Activated T-cell treated with anti-CD3 and anti-CD28 coated beads, Interleukin-2, amount 50 U/mL, for 4 hours (primary cell): ENCODE data around the gene SFXN2. TPM values are rescaled to one million over a fixed set of nuclear protein-coding genes. Genes with fewer than 3 reads are reported as not detected.
"Not testable (repeated sequence)": the region's sequence is repeated elsewhere in the genome, so short reads cannot be mapped to it uniquely, and the experiment has no call there.

ENCODE experiments used
- ATAC-seq, 2 donors: fragments of 200-7000 bp; cut with Tn5 transposase; one replicate each; pipeline ENCODE4 v1.10.0; 2021
- DNase-seq: peaks from one replicate; pipeline ENCODE4 v3.0.0-alpha.2; 2020
- H3K27me3 Mint-ChIP-seq: one replicate; pipeline ENCODE4 v1.8.0; 2021; ENCODE audit warnings: low read depth, mixed read lengths
- H3K36me3 Mint-ChIP-seq: one replicate; pipeline ENCODE4 v1.8.0; 2022; ENCODE audit warnings: mixed read lengths; ENCODE audit not compliant: insufficient read depth
- H3K4me1 Mint-ChIP-seq: one replicate; pipeline ENCODE4 v1.8.0; 2021; ENCODE audit warnings: low read depth, mixed read lengths
- H3K4me3 Mint-ChIP-seq: one replicate; pipeline ENCODE4 v1.8.0; 2021; ENCODE audit warnings: mild to moderate bottlenecking, moderate library complexity, mixed read lengths
- H3K9me3 Mint-ChIP-seq: one replicate; pipeline ENCODE4 v1.8.0; 2021; ENCODE audit warnings: mixed read lengths
- total RNA-seq, 3 donors: library from RNA; stranded (reverse); gene quantifications; one replicate each; pipeline ENCODE4 v1.2.1, GENCODE V29; 2021

The SFXN2 gene
- total RNA-seq, 3 donors from 2014 or later, result 29.0 to 33.7 (median 31.2) TPM

GRCh38 chr10:102720775-102721301 lies 6.4 kb downstream of the SFXN2 start:
- no peaks in the 10 kb centered on the region for H3K27me3 Mint-ChIP-seq
- no peak overlapping the region for H3K4me3 Mint-ChIP-seq
- ATAC-seq, result no peak
- H3K9me3 Mint-ChIP-seq, result no peaks in the 10 kb centered on the region
- peaks cover 35% of the 10 kb centered on the region for H3K4me1 Mint-ChIP-seq
- no peak for DNase-seq
- H3K36me3 Mint-ChIP-seq, result peaks cover 29% of the 10 kb centered on the region

DNA sequence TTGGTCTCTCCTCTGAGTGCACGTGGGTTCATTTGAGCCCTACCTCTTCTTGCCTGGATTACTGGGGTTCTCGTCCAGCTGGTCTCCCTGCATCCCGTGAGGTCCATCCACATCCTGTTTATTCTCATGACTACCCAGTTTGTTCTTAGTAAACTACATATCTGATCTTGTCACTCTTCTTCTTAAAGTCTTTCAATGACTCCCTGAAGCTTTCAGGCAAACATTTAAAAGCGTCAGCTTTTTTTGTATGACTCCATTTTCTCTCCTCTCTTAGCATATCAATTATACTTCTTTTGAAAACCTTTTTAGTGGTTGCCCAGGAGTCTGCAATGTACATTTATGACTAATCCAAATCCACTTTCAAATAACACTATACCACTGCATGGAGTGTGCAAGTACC lies 7.5 kb downstream of the SFXN2 start:
- no peaks in the 10 kb centered on the region for H3K27me3 Mint-ChIP-seq
- ATAC-seq, result peak in 1 of 2 donors; percentile 60

DNA sequence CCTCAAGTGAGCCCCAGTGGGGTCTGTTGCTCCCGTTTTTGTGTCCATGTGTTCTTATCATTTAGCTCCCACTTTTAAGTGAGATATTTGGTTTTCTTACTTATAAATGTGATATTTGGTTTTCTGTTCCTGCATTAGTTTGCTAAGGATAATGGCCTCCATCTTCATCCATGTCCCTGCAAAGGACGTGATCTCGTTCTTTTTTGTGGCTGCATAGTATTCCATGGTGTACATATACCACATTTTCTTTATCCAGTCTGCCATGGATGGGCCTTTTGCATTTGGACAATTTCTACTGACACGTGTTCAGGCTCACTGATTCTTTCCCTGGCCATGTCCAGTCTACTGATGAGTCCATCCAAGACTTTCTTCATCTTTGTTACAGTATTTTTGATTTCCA lies 9.6 kb downstream of the SFXN2 start:
- DNase-seq (no peak), ATAC-seq (no peak)
- H3K9me3 Mint-ChIP-seq, result no peaks in the 10 kb centered on the region
- no peaks in the 10 kb centered on the region for H3K27me3 Mint-ChIP-seq
- peaks cover 27% of the 10 kb centered on the region for H3K36me3 Mint-ChIP-seq
- H3K4me1 Mint-ChIP-seq, result peaks cover 13% of the 10 kb centered on the region
- H3K4me3 Mint-ChIP-seq, result no peak overlapping the region

More for the DNA sequence above, 7.5 kb downstream of the SFXN2 start:
- Mint-ChIP-seq H3K4me1 (peaks cover 25% of the 10 kb centered on the region), H3K4me3 (no peak overlapping the region), H3K36me3 (peaks cover 32% of the 10 kb centered on the region), H3K9me3 (no peaks in the 10 kb centered on the region)
- DNase-seq, result no peak

DNA sequence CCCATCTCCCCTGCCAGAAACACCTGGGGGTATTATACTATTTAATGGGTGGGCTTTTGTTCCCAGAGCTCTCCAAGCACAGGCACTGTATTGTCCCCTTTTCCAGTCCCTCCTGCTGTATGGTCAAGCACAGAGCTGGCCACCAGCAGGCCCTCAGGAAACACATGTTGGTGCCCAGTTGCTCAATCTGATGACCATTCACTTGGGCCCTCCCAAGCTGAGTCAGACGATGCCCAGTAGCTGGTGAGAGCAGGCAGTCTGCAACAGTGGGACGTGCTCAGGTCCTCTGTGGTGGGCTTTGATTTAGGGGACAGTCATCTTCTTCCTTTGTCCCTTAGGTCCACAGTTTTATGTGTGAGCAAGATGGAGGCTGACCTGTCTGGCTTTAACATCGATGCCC lies 11.8 kb downstream of the SFXN2 start:
- ATAC-seq, result no peak
- Mint-ChIP-seq H3K9me3 (no peaks in the 10 kb centered on the region), H3K4me3 (no peak overlapping the region), H3K36me3 (peaks cover 26% of the 10 kb centered on the region), H3K4me1 (peaks cover 10% of the 10 kb centered on the region), H3K27me3 (no peaks in the 10 kb centered on the region)
- no peak for DNase-seq

DNA sequence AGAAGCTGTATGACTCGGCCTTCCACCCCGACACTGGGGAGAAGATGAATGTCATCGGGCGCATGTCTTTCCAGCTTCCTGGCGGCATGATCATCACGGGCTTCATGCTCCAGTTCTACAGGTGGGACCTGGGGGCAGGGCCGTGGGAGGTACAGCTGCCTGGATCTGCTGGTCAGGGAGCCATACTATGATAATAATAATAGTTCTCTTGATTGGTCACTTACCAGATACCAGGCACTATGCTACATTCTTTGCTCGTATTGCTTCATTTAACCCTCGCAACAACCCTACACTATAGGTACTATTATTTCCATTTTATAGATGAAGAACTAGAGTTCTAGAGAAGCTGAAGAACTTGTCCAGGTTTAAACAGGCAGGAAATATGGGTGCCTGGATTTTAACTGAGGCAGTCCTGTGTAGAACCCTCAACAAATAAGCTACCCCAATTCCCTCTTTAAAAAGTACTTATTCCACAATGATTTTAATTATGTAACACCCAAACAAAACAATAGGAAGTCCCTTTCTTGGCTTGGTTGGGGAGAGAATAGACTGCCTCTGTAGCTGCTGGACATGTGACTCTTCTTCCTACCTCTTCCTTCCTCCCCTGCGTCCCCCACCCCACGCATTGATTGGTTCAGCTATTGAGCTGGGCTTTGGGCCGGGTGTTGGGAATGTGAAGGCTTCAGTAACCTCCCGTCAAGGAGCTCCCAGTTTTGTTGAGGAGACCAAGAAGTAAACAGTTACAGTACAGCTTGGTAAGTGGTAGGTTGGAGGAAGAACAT lies 12.8 kb downstream of the SFXN2 start:
- H3K27me3 Mint-ChIP-seq, result no peaks in the 10 kb centered on the region
- no peak overlapping the region for H3K4me3 Mint-ChIP-seq
- peaks cover 4% of the 10 kb centered on the region for H3K4me1 Mint-ChIP-seq
- no peaks in the 10 kb centered on the region for H3K9me3 Mint-ChIP-seq
- DNase-seq (no peak), ATAC-seq (no peak)
- peaks cover 23% of the 10 kb centered on the region for H3K36me3 Mint-ChIP-seq

DNA sequence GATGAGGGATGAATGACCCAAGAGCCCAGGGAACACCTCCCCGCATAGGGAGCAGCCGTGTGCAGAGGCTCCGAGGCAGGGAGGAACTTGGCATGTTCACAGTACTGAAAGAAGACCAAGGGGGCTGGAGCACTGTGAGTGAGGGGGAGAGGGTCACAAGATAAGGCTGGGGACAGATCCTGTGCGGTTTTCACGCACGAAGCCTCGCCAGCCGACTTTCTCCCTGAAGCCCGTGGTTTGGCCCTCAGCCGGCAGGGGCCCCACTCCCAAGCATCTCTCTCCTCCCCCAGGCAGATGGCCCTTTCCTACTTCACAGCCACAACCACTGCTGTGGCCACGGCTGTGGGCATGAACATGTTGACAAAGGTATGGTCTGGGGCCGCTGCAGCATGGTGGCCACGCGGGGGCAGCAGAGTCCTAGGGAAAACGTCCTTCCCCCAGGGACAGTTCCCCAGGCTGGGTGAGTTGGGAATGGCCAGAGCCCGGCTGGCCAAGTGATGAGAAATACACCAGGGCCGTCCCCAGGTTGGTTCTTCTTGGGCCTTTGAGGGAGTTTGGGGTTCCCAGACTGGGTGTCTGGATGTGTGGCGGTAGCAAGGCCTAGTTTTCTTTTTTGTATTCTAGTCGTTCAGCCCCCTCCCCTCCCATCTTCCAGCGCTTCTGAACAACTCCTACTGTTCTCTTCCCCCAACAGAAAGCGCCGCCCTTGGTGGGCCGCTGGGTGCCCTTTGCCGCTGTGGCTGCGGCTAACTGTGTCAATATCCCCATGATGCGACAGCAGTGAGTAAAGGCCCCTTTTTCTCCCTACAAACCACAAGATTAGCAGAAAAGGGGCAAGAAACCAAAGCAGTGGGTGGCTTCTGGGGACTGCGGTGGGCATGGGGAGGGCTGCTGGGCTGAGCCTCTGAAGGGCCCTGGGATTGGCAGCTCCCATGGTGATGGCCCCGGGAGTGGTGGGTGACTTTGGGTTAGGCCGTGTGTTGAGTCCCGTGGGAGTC lies 14.9 kb downstream of the SFXN2 start:
- Mint-ChIP-seq H3K4me3 (no peak overlapping the region), H3K4me1 (peaks cover 3% of the 10 kb centered on the region), H3K27me3 (no peaks in the 10 kb centered on the region), H3K36me3 (peaks cover 23% of the 10 kb centered on the region), H3K9me3 (no peaks in the 10 kb centered on the region)
- peak; percentile 51 for DNase-seq
- ATAC-seq, result peak; percentile 70 to 81

DNA sequence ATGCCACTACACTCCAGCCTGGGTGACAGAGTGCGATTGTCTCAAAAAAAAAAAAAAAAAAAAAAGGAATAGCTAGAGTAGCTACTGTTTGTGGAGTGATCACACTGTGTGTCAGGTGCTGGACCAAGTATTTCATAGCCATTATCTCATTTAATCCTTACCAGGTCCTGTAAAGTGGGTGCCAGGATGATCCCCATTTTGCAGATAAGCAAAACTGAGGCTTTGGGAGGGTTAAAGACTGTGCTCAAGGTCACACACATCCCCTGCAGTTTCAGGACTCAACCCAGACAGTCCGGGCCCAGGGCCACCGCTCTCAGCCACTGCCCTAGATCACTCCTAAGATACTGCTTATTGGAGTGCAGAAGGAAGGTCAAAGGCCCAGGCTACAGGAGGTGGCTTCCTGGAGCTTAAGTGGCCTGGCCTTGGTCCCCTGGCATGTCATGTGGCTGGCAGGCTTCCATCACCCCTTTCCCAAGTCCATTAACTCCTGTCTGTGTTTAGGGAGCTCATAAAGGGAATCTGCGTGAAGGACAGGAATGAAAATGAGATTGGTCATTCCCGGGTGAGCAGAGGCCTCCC lies 16.9 kb downstream of the SFXN2 start:
- DNase-seq, result no peak
- Mint-ChIP-seq H3K4me1 (peaks cover 3% of the 10 kb centered on the region), H3K27me3 (no peaks in the 10 kb centered on the region), H3K9me3 (no peaks in the 10 kb centered on the region), H3K4me3 (no peak overlapping the region), H3K36me3 (peaks cover 21% of the 10 kb centered on the region)
- ATAC-seq, result no peak

GRCh38 chr10:102732661-102733060 lies 18.2 kb downstream of the SFXN2 start:
- Mint-ChIP-seq H3K4me3 (no peak overlapping the region), H3K36me3 (peaks cover 16% of the 10 kb centered on the region), H3K4me1 (peaks cover 3% of the 10 kb centered on the region), H3K9me3 (no peaks in the 10 kb centered on the region), H3K27me3 (no peaks in the 10 kb centered on the region)
- ATAC-seq, result no peak
- DNase-seq, result no peak

- Mint-ChIP-seq H3K36me3 (peaks cover 15% of the 10 kb centered on the region), H3K4me1 (no peaks in the 10 kb centered on the region), H3K27me3 (no peaks in the 10 kb centered on the region)
Observed at GRCh38 chr10:102735065-102735562, 20.7 kb downstream of the SFXN2 start.

DNA sequence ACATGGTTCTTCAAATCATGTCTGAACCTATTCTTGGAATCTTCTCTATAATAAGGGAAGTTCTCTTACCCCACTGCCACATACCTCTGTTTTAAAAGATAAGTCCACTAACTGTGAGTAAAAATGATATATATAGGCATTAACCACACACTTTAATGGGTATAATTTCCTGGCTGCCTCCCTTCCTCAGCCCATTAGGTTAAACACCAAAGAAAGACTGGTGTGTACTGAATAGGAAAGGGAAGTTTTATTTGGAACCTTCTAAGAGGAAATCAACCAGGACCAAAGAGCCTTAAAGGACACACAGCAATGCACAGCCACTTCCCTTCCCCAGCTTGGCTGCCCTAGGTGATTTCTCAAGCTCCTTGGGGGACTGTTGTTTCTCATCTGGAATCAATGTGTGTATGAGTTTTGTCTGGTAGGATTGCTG lies 24.3 kb downstream of the SFXN2 start:
- Mint-ChIP-seq H3K9me3 (peaks cover 4% of the 10 kb centered on the region), H3K4me3 (no peak overlapping the region), H3K4me1 (peaks cover 9% of the 10 kb centered on the region), H3K36me3 (peaks cover 5% of the 10 kb centered on the region), H3K27me3 (no peaks in the 10 kb centered on the region)
- no peak for DNase-seq
- ATAC-seq, result no peak

More at GRCh38 chr10:102735065-102735562, 20.7 kb downstream of the SFXN2 start:
- Mint-ChIP-seq H3K4me3 (no peak overlapping the region), H3K9me3 (no peaks in the 10 kb centered on the region)
- DNase-seq, result no peak
- ATAC-seq, result no peak

GRCh38 chr10:102740229-102740628 lies 25.8 kb downstream of the SFXN2 start:
- Mint-ChIP-seq H3K4me1 (peaks cover 21% of the 10 kb centered on the region), H3K36me3 (peaks cover 2% of the 10 kb centered on the region), H3K27me3 (no peaks in the 10 kb centered on the region), H3K9me3 (peaks cover 4% of the 10 kb centered on the region), H3K4me3 (no peak overlapping the region)
- ATAC-seq (no peak), DNase-seq (no peak)

DNA sequence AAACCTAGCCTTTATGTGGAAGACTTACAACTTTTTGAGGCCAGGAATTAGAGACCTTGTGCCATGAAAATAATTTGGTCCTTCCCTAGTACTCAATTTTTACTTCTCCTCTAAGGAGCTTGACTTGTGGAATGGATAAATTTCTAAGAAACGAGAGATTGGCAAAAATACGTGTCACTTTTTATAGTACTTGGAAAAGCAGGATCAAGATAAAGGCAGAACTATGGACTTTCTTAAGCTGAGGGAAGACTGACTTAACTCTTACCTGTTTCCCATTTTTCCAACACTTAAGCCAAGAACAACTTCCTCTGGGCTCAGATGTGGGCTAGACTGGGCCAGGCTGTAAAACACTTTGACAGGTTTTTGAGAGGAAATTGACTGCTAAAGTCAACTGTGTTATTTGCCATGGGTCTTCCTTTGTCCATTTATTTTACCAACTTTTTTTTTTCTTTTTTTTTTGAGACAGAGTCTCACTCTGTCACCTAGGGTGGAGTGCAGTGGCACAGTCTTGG lies 27.3 kb downstream of the SFXN2 start:
- Mint-ChIP-seq H3K9me3 (peaks cover 4% of the 10 kb centered on the region), H3K36me3 (peaks cover 2% of the 10 kb centered on the region), H3K27me3 (no peaks in the 10 kb centered on the region), H3K4me3 (no peak overlapping the region), H3K4me1 (peaks cover 36% of the 10 kb centered on the region)
- ATAC-seq, result no peak
- DNase-seq, result no peak

GRCh38 chr10:102742313-102742712 lies 27.9 kb downstream of the SFXN2 start:
- H3K4me3 Mint-ChIP-seq, H3K36me3 Mint-ChIP-seq, ATAC-seq, H3K9me3 Mint-ChIP-seq, DNase-seq, H3K27me3 Mint-ChIP-seq: not testable (repeated sequence)
- H3K4me1 Mint-ChIP-seq, result peaks cover 39% of the 10 kb centered on the region
